Nephron progenitor cell (in vitro differentiated cells): ENCODE measurements around the gene CHDH.

Experiments used
- DNase-seq: peaks from one replicate; pipeline ENCODE4 v3.0.0; 2021
- H3K27ac Mint-ChIP-seq: 2 replicates; pipeline ENCODE4 v1.8.0; 2021; ENCODE audit warnings: mild to moderate bottlenecking, moderate library complexity, mixed read lengths
- H3K27me3 Mint-ChIP-seq: 2 replicates; pipeline ENCODE4 v1.8.0; 2021; ENCODE audit warnings: mild to moderate bottlenecking, low read depth, mixed read lengths; ENCODE audit not compliant: poor library complexity
- H3K36me3 Mint-ChIP-seq: 2 replicates; pipeline ENCODE4 v1.8.0; 2021; ENCODE audit warnings: low read depth, mixed read lengths
- H3K4me1 Mint-ChIP-seq: 2 replicates; pipeline ENCODE4 v1.8.0; 2021; ENCODE audit warnings: mixed read lengths
- H3K4me3 Mint-ChIP-seq: 2 replicates; pipeline ENCODE4 v1.8.0; 2021; ENCODE audit warnings: mild to moderate bottlenecking, moderate library complexity, mixed read lengths
- H3K9me3 Mint-ChIP-seq: 2 replicates; pipeline ENCODE4 v1.8.0; 2021; ENCODE audit warnings: mild to moderate bottlenecking, moderate library complexity, mixed read lengths
- TF ChIP-seq, protein P1 (sequence below): fragments of 200-600 bp; sonication (generic); IDR thresholded peaks from 2 replicates; pipeline ENCODE4 v1.5.0; 2021; ENCODE audit warnings: antibody characterized with exemption

CHDH gene

DNA sequence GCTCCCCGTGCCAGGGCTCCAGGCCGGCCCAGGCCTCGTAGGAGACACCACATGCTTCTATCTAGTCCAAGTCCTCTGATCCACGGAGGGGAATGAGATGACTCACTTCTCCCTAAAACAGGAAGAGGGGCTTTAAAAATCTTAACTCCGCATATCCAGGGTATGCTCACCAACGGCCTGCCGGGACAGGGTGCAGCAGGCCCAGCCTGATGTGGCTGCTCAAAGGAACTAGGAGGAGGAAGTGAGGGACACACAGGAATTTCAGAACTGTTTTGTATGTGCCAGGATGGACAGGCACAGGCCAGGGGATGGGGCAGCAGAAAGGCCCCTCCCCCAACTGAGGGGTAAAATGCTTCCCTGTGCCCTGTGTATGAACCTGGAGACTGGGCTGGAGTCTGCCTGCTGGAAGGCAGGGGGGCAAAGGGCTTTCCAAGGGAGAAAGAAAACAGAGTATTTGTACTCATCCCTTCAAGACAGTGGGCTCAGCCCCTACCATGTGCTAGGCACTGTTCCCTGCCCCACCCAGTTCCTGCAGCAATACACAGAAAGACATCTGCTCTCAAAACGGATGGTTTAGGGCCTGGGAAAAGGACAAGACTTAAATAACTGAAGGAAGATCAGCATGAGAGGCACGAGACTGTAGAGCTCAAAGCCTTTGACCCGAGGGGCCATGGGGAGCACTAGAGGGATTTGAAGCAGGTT is 22.1 kb downstream of the CHDH start:
- Mint-ChIP-seq H3K9me3 (no peaks in the 10 kb centered on the region), H3K27me3 (peaks cover 3% of the 10 kb centered on the region), H3K4me3 (no peak overlapping the region), H3K27ac (no peak overlapping the region), H3K4me1 (peaks cover 8% of the 10 kb centered on the region), H3K36me3 (no peaks in the 10 kb centered on the region)
- TF ChIP-seq, protein P1, sequence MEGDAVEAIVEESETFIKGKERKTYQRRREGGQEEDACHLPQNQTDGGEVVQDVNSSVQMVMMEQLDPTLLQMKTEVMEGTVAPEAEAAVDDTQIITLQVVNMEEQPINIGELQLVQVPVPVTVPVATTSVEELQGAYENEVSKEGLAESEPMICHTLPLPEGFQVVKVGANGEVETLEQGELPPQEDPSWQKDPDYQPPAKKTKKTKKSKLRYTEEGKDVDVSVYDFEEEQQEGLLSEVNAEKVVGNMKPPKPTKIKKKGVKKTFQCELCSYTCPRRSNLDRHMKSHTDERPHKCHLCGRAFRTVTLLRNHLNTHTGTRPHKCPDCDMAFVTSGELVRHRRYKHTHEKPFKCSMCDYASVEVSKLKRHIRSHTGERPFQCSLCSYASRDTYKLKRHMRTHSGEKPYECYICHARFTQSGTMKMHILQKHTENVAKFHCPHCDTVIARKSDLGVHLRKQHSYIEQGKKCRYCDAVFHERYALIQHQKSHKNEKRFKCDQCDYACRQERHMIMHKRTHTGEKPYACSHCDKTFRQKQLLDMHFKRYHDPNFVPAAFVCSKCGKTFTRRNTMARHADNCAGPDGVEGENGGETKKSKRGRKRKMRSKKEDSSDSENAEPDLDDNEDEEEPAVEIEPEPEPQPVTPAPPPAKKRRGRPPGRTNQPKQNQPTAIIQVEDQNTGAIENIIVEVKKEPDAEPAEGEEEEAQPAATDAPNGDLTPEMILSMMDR = no peak
- no peak for DNase-seq

DNA sequence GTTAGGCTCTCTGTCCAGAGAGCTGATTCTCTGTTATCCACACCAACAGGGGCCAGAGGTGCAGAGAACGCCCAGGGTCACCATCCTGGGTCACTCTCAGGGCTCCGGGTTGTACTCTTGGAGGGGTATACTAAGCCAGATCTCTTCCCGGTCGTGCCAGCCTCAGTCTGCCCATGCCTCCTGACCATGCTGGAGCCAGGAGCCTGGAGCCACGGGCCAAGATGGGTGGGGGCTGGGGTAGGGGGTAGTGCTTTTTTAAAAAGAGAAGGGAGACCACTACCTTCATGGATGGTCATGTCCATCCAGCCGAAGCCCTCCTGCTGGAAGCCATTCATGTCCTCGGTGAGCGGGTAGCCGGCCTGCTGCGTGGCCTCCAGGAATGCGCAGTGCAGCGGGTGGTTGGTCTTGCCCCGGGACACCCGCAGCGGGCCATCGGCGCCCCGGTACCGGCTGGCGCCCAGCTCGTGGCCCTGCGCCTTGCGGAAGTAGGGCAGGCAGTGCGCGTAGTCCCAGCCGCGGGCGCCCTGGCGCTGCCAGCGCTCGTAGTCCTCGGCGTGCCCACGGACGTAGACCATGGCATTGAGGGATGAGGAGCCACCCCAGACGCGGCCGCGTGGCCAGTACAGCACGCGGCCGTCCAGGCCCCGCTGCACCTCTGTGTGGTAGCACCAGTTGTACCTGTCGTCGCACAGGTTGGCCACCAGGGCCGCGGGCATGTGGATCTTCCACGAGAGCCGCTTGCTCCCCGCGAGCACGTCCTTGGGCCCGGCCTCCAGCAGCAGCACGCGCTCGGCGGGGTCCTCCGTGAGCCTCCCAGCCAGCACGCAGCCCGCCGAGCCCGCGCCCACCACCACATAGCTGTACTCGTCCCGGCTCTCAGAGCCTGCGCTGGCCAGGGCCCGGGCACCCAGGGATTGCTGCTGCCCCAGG is 22.9 kb downstream of the CHDH start:
- Mint-ChIP-seq H3K4me3 (no peak overlapping the region), H3K4me1 (peaks cover 8% of the 10 kb centered on the region), H3K27me3 (peaks cover 3% of the 10 kb centered on the region), H3K9me3 (no peaks in the 10 kb centered on the region), H3K36me3 (no peaks in the 10 kb centered on the region), H3K27ac (no peak overlapping the region)
- DNase-seq = no peak
- TF ChIP-seq, protein P1 = no peak

DNA sequence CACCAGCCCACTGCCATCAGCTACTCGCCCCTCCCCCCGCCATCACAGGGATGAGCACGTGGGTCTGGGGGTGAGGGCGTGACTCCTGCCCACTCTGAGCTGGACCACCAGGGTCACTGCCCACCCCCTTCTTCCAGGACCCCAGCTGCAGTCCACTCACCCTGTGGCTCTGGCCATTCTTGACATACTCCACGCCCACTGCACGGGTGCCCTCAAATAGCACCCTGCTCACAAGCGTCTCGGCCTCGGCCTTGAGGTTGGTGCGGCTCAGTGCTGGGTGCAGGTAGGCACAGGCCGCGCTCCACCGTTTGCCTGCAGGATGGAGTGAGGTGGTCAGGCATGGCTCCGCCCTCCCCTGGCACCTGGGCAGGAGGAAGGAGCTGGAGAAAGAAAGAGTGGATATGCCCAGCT is 23.9 kb downstream of the CHDH start:
- Mint-ChIP-seq H3K4me3 (no peak overlapping the region), H3K27me3 (peaks cover 6% of the 10 kb centered on the region), H3K4me1 (peaks cover 8% of the 10 kb centered on the region), H3K36me3 (no peaks in the 10 kb centered on the region), H3K27ac (no peak overlapping the region), H3K9me3 (no peaks in the 10 kb centered on the region)
- no peak for DNase-seq
- TF ChIP-seq, protein P1 = no peak

DNA sequence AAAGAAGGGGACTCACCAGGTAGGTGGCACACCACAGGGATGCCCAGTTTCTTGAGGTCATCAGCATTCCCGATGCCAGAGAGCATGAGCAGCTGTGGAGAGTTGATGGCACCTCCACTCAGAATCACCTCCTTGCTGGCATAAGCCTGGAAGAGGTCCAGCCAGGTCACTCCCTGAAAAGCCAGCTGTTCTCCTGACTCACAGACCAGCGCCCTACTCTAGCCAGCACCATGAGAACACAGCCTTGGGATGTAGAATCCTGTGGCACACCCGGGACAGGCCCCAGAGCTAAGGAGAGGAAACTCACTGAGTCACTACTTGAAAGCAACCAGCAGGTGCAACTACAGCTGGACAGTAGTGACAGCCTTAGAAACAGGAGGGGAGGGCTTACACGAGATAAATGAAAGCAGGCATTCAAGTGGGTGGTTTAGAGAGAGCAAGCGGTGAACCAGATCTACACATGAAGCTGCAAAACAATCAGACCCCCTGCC is 24.5 kb downstream of the CHDH start:
- peaks cover 8% of the 10 kb centered on the region for H3K4me1 Mint-ChIP-seq
- TF ChIP-seq, protein P1 = no peak
- no peak for DNase-seq

DNA sequence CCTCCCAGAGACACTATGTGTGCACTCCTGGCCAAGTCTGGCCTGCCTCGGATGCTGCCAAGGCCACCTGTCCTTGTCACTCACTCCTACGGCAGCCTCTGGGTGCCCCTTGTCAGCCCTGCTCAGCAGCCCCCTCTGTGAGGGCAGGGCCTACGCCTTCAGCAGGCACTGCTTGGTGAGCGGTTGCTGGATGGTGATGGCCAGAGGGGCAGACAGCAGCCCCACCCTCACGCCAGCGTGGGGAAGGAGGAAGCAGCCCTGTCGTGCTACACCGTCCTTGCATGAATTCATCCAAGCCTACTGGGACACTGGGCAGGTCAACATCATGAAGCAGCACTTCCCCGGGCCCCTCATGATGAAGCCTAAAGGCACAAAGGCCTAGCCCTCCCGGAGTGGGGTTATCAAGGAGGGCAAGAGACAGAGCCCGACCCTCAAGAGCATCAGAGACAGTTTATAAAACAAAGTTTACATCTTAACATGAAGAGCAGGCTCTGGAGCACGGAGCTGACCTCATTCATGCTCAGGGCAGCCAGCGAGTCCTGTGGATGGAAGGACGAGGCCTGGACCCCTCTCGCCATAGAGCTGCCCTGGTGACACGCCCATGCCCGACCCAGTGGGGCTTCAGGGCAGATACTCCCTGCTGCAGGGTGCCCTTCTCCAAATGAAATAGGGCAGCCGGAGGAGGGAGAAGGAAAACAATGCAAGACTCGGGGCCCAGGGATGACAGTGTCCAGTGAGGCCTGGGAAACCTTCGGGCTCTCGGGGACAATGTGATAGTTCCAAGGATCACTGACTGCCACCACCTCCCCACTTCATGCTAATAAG is 25.3 kb downstream of the CHDH start:
- peaks cover 8% of the 10 kb centered on the region for H3K4me1 Mint-ChIP-seq
- H3K4me3 Mint-ChIP-seq = no peak overlapping the region
- TF ChIP-seq, protein P1 = no peak
- H3K9me3 Mint-ChIP-seq = no peaks in the 10 kb centered on the region
- DNase-seq = no peak
- peaks cover 6% of the 10 kb centered on the region for H3K27me3 Mint-ChIP-seq
- no peaks in the 10 kb centered on the region for H3K36me3 Mint-ChIP-seq
- H3K27ac Mint-ChIP-seq = no peak overlapping the region

More for the DNA sequence above, 24.5 kb downstream of the CHDH start:
- H3K27ac Mint-ChIP-seq = no peak overlapping the region
- no peaks in the 10 kb centered on the region for H3K36me3 Mint-ChIP-seq
- H3K27me3 Mint-ChIP-seq = peaks cover 6% of the 10 kb centered on the region
- H3K4me3 Mint-ChIP-seq = no peak overlapping the region
- H3K9me3 Mint-ChIP-seq = no peaks in the 10 kb centered on the region
